ENCODE results near the gene ZNF736.

- TF ChIP-seq POLR2A (IDR thresholded peaks at IDR 0.05) (no peak), POLR2AphosphoS5 (IDR thresholded peaks at IDR 0.05) (no peak), CTCF (IDR thresholded peaks at IDR 0.05) (no peak), EP300 (IDR thresholded peaks at IDR 0.05; ENCODE audit: low read depth) (no peak)
These were observed 57.4 kb downstream of the ZNF736 start for GRCh38 chr7:64371116-64371515.

Measured in transverse colon (tissue), 4 donors.